ENCODE measurements around the gene EEFSEC. TPM values are rescaled to one million over a fixed set of nuclear protein-coding genes. Genes with fewer than 3 reads are reported as not detected.

Gene EEFSEC
- total RNA-seq, 4 donors from 2014 or later: 11.5 to 18.7 (median 14.9) TPM

- Histone ChIP-seq H3K27ac (no peak overlapping the region), H3K4me1 (peaks cover 4 to 13% (median 10%) of the 10 kb centered on the region in 3 donors), H3K27me3 (peaks cover 2 to 71% (median 3%) of the 10 kb centered on the region in 4 donors), H3K36me3 (no peaks in the 10 kb centered on the region), H3K9me3 (no peaks in the 10 kb centered on the region), H3K4me3 (no peak overlapping the region)
- 81 to 86% methylated on average over 7 to 12 of the region's 15 CpGs for WGBS, 2 donors
- TF ChIP-seq POLR2A (IDR thresholded peaks at IDR 0.05): no peak
- TF ChIP-seq, protein P1, sequence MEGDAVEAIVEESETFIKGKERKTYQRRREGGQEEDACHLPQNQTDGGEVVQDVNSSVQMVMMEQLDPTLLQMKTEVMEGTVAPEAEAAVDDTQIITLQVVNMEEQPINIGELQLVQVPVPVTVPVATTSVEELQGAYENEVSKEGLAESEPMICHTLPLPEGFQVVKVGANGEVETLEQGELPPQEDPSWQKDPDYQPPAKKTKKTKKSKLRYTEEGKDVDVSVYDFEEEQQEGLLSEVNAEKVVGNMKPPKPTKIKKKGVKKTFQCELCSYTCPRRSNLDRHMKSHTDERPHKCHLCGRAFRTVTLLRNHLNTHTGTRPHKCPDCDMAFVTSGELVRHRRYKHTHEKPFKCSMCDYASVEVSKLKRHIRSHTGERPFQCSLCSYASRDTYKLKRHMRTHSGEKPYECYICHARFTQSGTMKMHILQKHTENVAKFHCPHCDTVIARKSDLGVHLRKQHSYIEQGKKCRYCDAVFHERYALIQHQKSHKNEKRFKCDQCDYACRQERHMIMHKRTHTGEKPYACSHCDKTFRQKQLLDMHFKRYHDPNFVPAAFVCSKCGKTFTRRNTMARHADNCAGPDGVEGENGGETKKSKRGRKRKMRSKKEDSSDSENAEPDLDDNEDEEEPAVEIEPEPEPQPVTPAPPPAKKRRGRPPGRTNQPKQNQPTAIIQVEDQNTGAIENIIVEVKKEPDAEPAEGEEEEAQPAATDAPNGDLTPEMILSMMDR (IDR thresholded peaks at IDR 0.05): no peak
- DNase-seq: no peak
- intact Hi-C loops (cut with DNase I): loop anchor here (5.0 to 10.0 kb wide), 2 partner anchors 70 to 177 kb away; no protein-coding TSS in a partner anchor
Measured at GRCh38 chr3:128427175-128427857, 274.0 kb downstream of the EEFSEC start.

- Histone ChIP-seq H3K4me1 (peaks cover 8 to 22% (median 18%) of the 10 kb centered on the region in 3 donors), H3K36me3 (no peaks in the 10 kb centered on the region), H3K27ac (no peak overlapping the region), H3K9me3 (no peaks in the 10 kb centered on the region), H3K27me3 (peaks cover 7 to 79% (median 8%) of the 10 kb centered on the region in 4 donors), H3K4me3 (no peak overlapping the region)
- no peak for TF ChIP-seq POLR2A (IDR thresholded peaks at IDR 0.05)
- TF ChIP-seq, protein P1 (IDR thresholded peaks at IDR 0.05): no peak
- WGBS, 2 donors: 85 to 90% methylated on average over 12 to 13 of the region's 19 CpGs
- no peak for DNase-seq
- intact Hi-C loops (cut with DNase I): loop anchor here (5.0 to 10.0 kb wide), 2 partner anchors 69 to 177 kb away; no protein-coding TSS in a partner anchor
Measured at GRCh38 chr3:128427872-128428822, 274.9 kb downstream of the EEFSEC start.

GRCh38 chr3:128429275-128429674 is 276.0 kb downstream of the EEFSEC start:
- peaks cover 7 to 91% (median 10%) of the 10 kb centered on the region in 4 donors for H3K27me3 ChIP-seq
- intact Hi-C loops (cut with DNase I): loop anchor here (5.0 to 10.0 kb wide), 2 partner anchors 68 to 176 kb away; no protein-coding TSS in a partner anchor
- 91% methylated on average over 4 of the region's 15 CpGs; no CpG with 5 or more reads in 1 of the 2 donors for WGBS, 2 donors

DNA sequence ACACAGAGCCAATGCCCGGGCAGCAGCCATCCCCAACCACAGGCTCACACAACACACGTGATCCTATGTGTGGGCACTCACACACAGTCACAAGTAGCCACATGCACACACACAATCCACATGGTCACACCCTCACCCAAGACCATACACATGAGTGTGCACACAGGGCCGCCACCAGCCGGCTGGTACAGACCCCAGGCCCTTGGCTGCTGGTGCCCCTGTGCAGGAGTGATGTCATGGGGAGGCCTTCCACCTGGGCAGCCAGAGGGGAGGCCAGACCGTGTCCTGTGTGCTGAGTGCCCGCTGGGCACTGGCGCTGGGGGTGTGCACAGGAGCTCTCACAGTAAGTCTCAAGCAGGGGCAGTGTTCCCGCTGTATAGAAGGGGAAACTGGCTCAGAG is 276.5 kb downstream of the EEFSEC start:
- Histone ChIP-seq H3K27ac (no peak overlapping the region), H3K9me3 (no peaks in the 10 kb centered on the region), H3K36me3 (no peaks in the 10 kb centered on the region), H3K4me1 (peaks cover 8 to 24% (median 18%) of the 10 kb centered on the region in 3 donors), H3K27me3 (peaks cover 7 to 95% (median 10%) of the 10 kb centered on the region in 4 donors), H3K4me3 (no peak overlapping the region)
- TF ChIP-seq POLR2A (IDR thresholded peaks at IDR 0.05): no peak
- TF ChIP-seq, protein P1 (IDR thresholded peaks at IDR 0.05): no peak
- no peak for DNase-seq
- intact Hi-C loops (cut with DNase I): loop anchor here (5.0 to 10.0 kb wide), 3 partner anchors 68 to 175 kb away; no protein-coding TSS in a partner anchor
- WGBS, 2 donors: 90% methylated on average over 6 of the region's 8 CpGs; no CpG with 5 or more reads in 1 of the 2 donors

More at GRCh38 chr3:128429275-128429674, 276.0 kb downstream of the EEFSEC start:
- no peak overlapping the region for H3K27ac ChIP-seq
- no peak for DNase-seq
- peaks cover 8 to 24% (median 18%) of the 10 kb centered on the region in 3 donors for H3K4me1 ChIP-seq
- no peak overlapping the region for H3K4me3 ChIP-seq
- no peaks in the 10 kb centered on the region for H3K9me3 ChIP-seq
- TF ChIP-seq POLR2A (IDR thresholded peaks at IDR 0.05): no peak
- TF ChIP-seq, protein P1 (IDR thresholded peaks at IDR 0.05): no peak
- no peaks in the 10 kb centered on the region for H3K36me3 ChIP-seq

Data from esophagus squamous epithelium (tissue), 5 donors.